GM08714 (cell line): Measurements from ENCODE around the gene SIT1.

Experiments
- H3K4me3 ChIP-seq: fragments of 200-500 bp; sonication (Bioruptor generic); 2 replicates; pipeline ENCODE4 v1.5.1; 2014; ENCODE audit warnings: mild to moderate bottlenecking, low read length, inconsistent platforms
- ZNF274 ChIP-seq: IDR thresholded peaks from 2 replicates; pipeline ENCODE4 v1.6.1; 2012; ENCODE audit warnings: mild to moderate bottlenecking, low read depth, low read length

The SIT1 gene

GRCh38 chr9:35650341-35651158 is at the start of gene SIT1:
SIT1 (minus strand) TSS chr9:35650931; CDS start chr9:35650853, 78 bp downstream.
- TF ChIP-seq ZNF274 = no peak
- H3K4me3 ChIP-seq = peak within 1 kb of the TSS; percentile 27; the same call in 1 of the 2 replicates

GRCh38 chr9:35700031-35700430 is 49.3 kb upstream of the SIT1 start:
- H3K4me3 ChIP-seq = no peak overlapping the region
- TF ChIP-seq ZNF274 = no peak

GRCh38 chr9:35698231-35698630 is 47.5 kb upstream of the SIT1 start:
- no peak for TF ChIP-seq ZNF274
- H3K4me3 ChIP-seq = no peak overlapping the region

- H3K4me3 ChIP-seq = no peak overlapping the region
- no peak for TF ChIP-seq ZNF274
Observed at GRCh38 chr9:35697486-35697885, 46.8 kb upstream of the SIT1 start.

- H3K4me3 ChIP-seq = no peak overlapping the region
- no peak for TF ChIP-seq ZNF274
Observed at GRCh38 chr9:35696520-35697215, 45.9 kb upstream of the SIT1 start.

GRCh38 chr9:35695943-35696401 is 45.2 kb upstream of the SIT1 start:
- no peak for TF ChIP-seq ZNF274

GRCh38 chr9:35691757-35692301 is 41.1 kb upstream of the SIT1 start:
- TF ChIP-seq ZNF274 = no peak

More at GRCh38 chr9:35695943-35696401, 45.2 kb upstream of the SIT1 start:
- no peak overlapping the region for H3K4me3 ChIP-seq

GRCh38 chr9:35691334-35691650 is 40.6 kb upstream of the SIT1 start:
- TF ChIP-seq ZNF274 = no peak
- peak overlapping the region; percentile 74; the same call in 1 of the 2 replicates for H3K4me3 ChIP-seq

More at GRCh38 chr9:35691757-35692301, 41.1 kb upstream of the SIT1 start:
- H3K4me3 ChIP-seq = no peak overlapping the region

GRCh38 chr9:35690614-35691333 is 40.0 kb upstream of the SIT1 start:
- H3K4me3 ChIP-seq = peak overlapping the region; percentile 74
- TF ChIP-seq ZNF274 = no peak

GRCh38 chr9:35690294-35690613 is 39.5 kb upstream of the SIT1 start:
- H3K4me3 ChIP-seq = peak overlapping the region; percentile 74

GRCh38 chr9:35689542-35690293 is 39.0 kb upstream of the SIT1 start, which contains the start of gene TPM2:
TPM2 (minus strand) TSS chr9:35689925; CDS start chr9:35689817, 108 bp downstream.
- TF ChIP-seq ZNF274 = no peak
- peak within 1 kb of the TSS; percentile 74 for H3K4me3 ChIP-seq

More at GRCh38 chr9:35690294-35690613, 39.5 kb upstream of the SIT1 start:
- no peak for TF ChIP-seq ZNF274

- no peak for TF ChIP-seq ZNF274
- no peak overlapping the region for H3K4me3 ChIP-seq
Observed at GRCh38 chr9:35688558-35689541, 38.1 kb upstream of the SIT1 start.

GRCh38 chr9:35687972-35688557 is 37.3 kb upstream of the SIT1 start:
- no peak for TF ChIP-seq ZNF274
- no peak overlapping the region for H3K4me3 ChIP-seq
